A549 (cell line): ENCODE measurements around the gene GPS1. TPM values are rescaled to one million over a fixed set of nuclear protein-coding genes. Genes with fewer than 3 reads are reported as not detected.

ENCODE experiments used
- ATAC-seq, 2 experiments: fragments of 200-7000 bp in 1 of 2; fragments of >200 bp in 1 of 2; cut with Nextera tagmentation in 1 of 2; cut with Tn5 transposase in 1 of 2; 3 replicates each; pipeline versions ENCODE4 v1.8.0 to v1.9.1; 2018 to 2020; ENCODE audit warnings: mild to moderate bottlenecking in 1 of 2, moderate library complexity in 1 of 2
- CTCF ChIA-PET: fragments of 300-600 bp; sonication (Branson Sonifier 250); formaldehyde crosslinking; extraction: SDS; loops from one replicate; lab custom pipeline; 2021; ENCODE audit warnings: antibody characterized with exemption, inconsistent platforms; lab: Yijun Ruan, JAX
- POLR2A ChIA-PET: fragments of 350-600 bp; formaldehyde crosslinking; extraction: SDS; loops from one replicate; lab custom pipeline; 2021; ENCODE audit warnings: antibody characterized with exemption, inconsistent platforms; lab: Yijun Ruan, JAX
- DNase-seq, 2 experiments: peaks; one replicate each; pipeline versions ENCODE4 v3.0.0 to v3.0.0-alpha.2; 2011 to 2016; ENCODE audit warnings: low read depth in 1 of 2, low spot score in 1 of 2
- FAIRE-seq: peaks from 2 replicates; lab custom pipeline; 2011; peaks lifted over from hg19 to GRCh38; lab: Jason Lieb, UNC
- H3K27ac ChIP-seq, 2 experiments: fragments of >200 bp; sonication (Bioruptor Twin); formaldehyde crosslinking; 3 replicates each; pipeline ENCODE4 v1.5.1; 2016 to 2017
- H3K4me1 ChIP-seq: fragments of >200 bp; sonication (Bioruptor Twin); formaldehyde crosslinking; 3 replicates; pipeline ENCODE4 v1.6.1; 2016
- H3K4me2 ChIP-seq: fragments of >200 bp; sonication (Bioruptor Twin); formaldehyde crosslinking; 3 replicates; pipeline ENCODE4 v1.6.1; 2016
- H3K4me3 ChIP-seq: fragments of >200 bp; sonication (Bioruptor Twin); formaldehyde crosslinking; 3 replicates; pipeline ENCODE4 v1.5.1; 2016
- H3K9me3 ChIP-seq: fragments of >200 bp; sonication (Bioruptor Twin); formaldehyde crosslinking; 3 replicates; pipeline ENCODE4 v1.6.1; 2016
- BHLHE40 ChIP-seq: IDR thresholded peaks from 2 replicates; pipeline ENCODE4 v1.6.1; 2012; ENCODE audit warnings: low read depth, low read length, inconsistent platforms
- CEBPB ChIP-seq, 2 experiments: fragments of >200 bp in 1 of 2; sonication (Bioruptor Twin) in 1 of 2; formaldehyde crosslinking in 1 of 2; IDR thresholded peaks; 2 replicates each; pipeline ENCODE4 v1.6.1; 2012 to 2016
- CHD4 ChIP-seq: fragments of 200-600 bp; sonication (generic); IDR thresholded peaks from 2 replicates; pipeline ENCODE4 v1.6.1; 2016; ENCODE audit warnings: antibody characterized with exemption, mild to moderate bottlenecking, borderline replicate concordance
- EHF ChIP-seq: fragments of 250-450 bp; sonication (Bioruptor Pico); IDR thresholded peaks from 2 replicates; pipeline ENCODE4 v1.5.0; 2020; ENCODE audit warnings: mild to moderate bottlenecking
- EP300 ChIP-seq, 2 experiments: fragments of >200 bp; sonication (Bioruptor Twin); formaldehyde crosslinking; IDR thresholded peaks; 2 replicates in 1 of 2; 3 replicates in 1 of 2; pipeline ENCODE4 v1.6.1; 2016 to 2017
- ESRRA ChIP-seq: fragments of 150-350 bp; IDR thresholded peaks from 2 replicates; pipeline ENCODE4 v1.6.1; 2014; ENCODE audit warnings: mild to moderate bottlenecking, low read length, borderline replicate concordance
- FOSB ChIP-seq: fragments of 250-450 bp; sonication (Bioruptor Pico); IDR thresholded peaks from 2 replicates; pipeline ENCODE4 v1.5.0; 2020; ENCODE audit warnings: mild to moderate bottlenecking, moderate library complexity
- FOSL2 ChIP-seq, 2 experiments: fragments of 450-650 bp in 1 of 2; fragments of >200 bp in 1 of 2; sonication (Bioruptor Twin) in 1 of 2; formaldehyde crosslinking; IDR thresholded peaks; 2 replicates each; pipeline versions ENCODE4 v1.5.0 to v1.6.1; 2016 to 2020; ENCODE audit warnings: mild to moderate bottlenecking in 1 of 2, moderate library complexity in 1 of 2
- FOXS1 ChIP-seq: fragments of 250-450 bp; sonication (Bioruptor Pico); IDR thresholded peaks from 2 replicates; pipeline ENCODE4 v1.5.0; 2020; ENCODE audit warnings: mild to moderate bottlenecking, moderate library complexity
- HOXA7 ChIP-seq: fragments of 250-450 bp; sonication (Bioruptor Pico); IDR thresholded peaks from 2 replicates; pipeline ENCODE4 v1.5.0; 2020; ENCODE audit warnings: mild to moderate bottlenecking, moderate library complexity
- HOXB13 ChIP-seq: fragments of 250-450 bp; sonication (Bioruptor Pico); IDR thresholded peaks from 2 replicates; pipeline ENCODE4 v1.5.0; 2020; ENCODE audit warnings: low read depth, mild to moderate bottlenecking, moderate library complexity
- KDM1A ChIP-seq: fragments of 200-600 bp; sonication (generic); IDR thresholded peaks from 2 replicates; pipeline ENCODE4 v1.6.1; 2016; ENCODE audit warnings: low read depth, mild to moderate bottlenecking
- KDM5A ChIP-seq: fragments of 200-600 bp; sonication (generic); IDR thresholded peaks from 2 replicates; pipeline ENCODE4 v1.6.1; 2016; ENCODE audit warnings: antibody characterized with exemption, mild to moderate bottlenecking
- MAFK ChIP-seq: fragments of 450-650 bp; IDR thresholded peaks from 2 replicates; pipeline ENCODE4 v1.6.1; 2014; ENCODE audit not compliant: partially characterized antibody
- MAZ ChIP-seq: fragments of 150-350 bp; IDR thresholded peaks from 2 replicates; pipeline ENCODE4 v1.6.1; 2014; ENCODE audit warnings: antibody characterized with exemption, low read depth, low read length, borderline replicate concordance
- MYC ChIP-seq: IDR thresholded peaks from 2 replicates; pipeline ENCODE4 v1.6.1; 2012; ENCODE audit warnings: mild to moderate bottlenecking, inconsistent platforms, low read length, improper control_type of control experiment, borderline replicate concordance
- NR3C1 ChIP-seq: fragments of >200 bp; sonication (Bioruptor Twin); formaldehyde crosslinking; IDR thresholded peaks from 3 replicates; pipeline ENCODE4 v1.6.1; 2017
- POLR2AphosphoS2 ChIP-seq: conservative IDR thresholded peaks from 2 replicates; pipeline ENCODE4 v1.6.1; 2012; ENCODE audit warnings: low read length, improper control_type of control experiment, inconsistent platforms
- RARB ChIP-seq: fragments of 250-450 bp; sonication (Bioruptor Pico); IDR thresholded peaks from 2 replicates; pipeline ENCODE4 v1.8.0; 2021; ENCODE audit warnings: mild to moderate bottlenecking, moderate library complexity
- RCOR1 ChIP-seq: fragments of 150-350 bp; IDR thresholded peaks from 2 replicates; pipeline ENCODE4 v1.6.1; 2014; ENCODE audit warnings: antibody characterized with exemption, low read length, low read depth
- RFX5 ChIP-seq: fragments of 450-650 bp; IDR thresholded peaks from 2 replicates; pipeline ENCODE4 v1.7.1; 2014; ENCODE audit warnings: antibody characterized with exemption, mild to moderate bottlenecking, moderate library complexity
- SMC3 ChIP-seq: fragments of >200 bp; sonication (Bioruptor Twin); formaldehyde crosslinking; IDR thresholded peaks from 3 replicates; pipeline ENCODE4 v1.6.1; 2018; ENCODE audit warnings: inconsistent platforms
- ZFP36 ChIP-seq: fragments of 450-650 bp; IDR thresholded peaks from 2 replicates; pipeline ENCODE4 v1.6.1; 2014; ENCODE audit warnings: borderline replicate concordance; ENCODE audit not compliant: partially characterized antibody
- ZSCAN20 ChIP-seq: fragments of 250-450 bp; sonication (Bioruptor Pico); IDR thresholded peaks from 2 replicates; pipeline ENCODE4 v1.8.0; 2022; ENCODE audit warnings: mild to moderate bottlenecking, moderate library complexity
- WGBS: methylation state at CpG from one replicate; pipeline ENCODE4 v1.1.6; 2017; ENCODE audit errors: missing lambda C conversion rate; 5-methylcytosine and 5-hydroxymethylcytosine counted together
- polyA plus RNA-seq, 4 experiments: library from polyadenylated mRNA; depleted of rRNA in 3 of 4; stranded (reverse); fragments of >200 nt; fragmentation: RNase III in 1 of 4; extraction: RNeasy Plus Mini Kit Qiagen cat#74134 plus additional on column Dnase treatment in 1 of 4; gene quantifications; 2 replicates in 3 of 4; 3 replicates in 1 of 4; pipeline ENCODE4 v1.2.3, GENCODE V29; 2011 to 2017
- TF ChIP-seq, protein P1 (sequence below): fragments of 150-350 bp; IDR thresholded peaks from 2 replicates; pipeline ENCODE4 v1.6.1; 2014; ENCODE audit warnings: low read depth, mild to moderate bottlenecking, low read length
- TF ChIP-seq, protein P2 (sequence below): fragments of 250-450 bp; sonication (Bioruptor Pico); IDR thresholded peaks from 2 replicates; pipeline ENCODE4 v1.5.0; 2021; ENCODE audit warnings: mild to moderate bottlenecking, moderate library complexity, borderline replicate concordance
- TF ChIP-seq, protein P3 (sequence below): fragments of >200 bp; sonication (Bioruptor Twin); formaldehyde crosslinking; IDR thresholded peaks from 3 replicates; pipeline ENCODE4 v1.6.1; 2016
- TF ChIP-seq, protein P4 (sequence below): IDR thresholded peaks from 2 replicates; pipeline ENCODE4 v1.6.1; 2012; ENCODE audit warnings: low read depth, borderline replicate concordance

GPS1 gene
- polyA plus RNA-seq, 2 of the 4 experiments (the other 2 are of a cell fraction) = 89.4 to 126 TPM

DNA sequence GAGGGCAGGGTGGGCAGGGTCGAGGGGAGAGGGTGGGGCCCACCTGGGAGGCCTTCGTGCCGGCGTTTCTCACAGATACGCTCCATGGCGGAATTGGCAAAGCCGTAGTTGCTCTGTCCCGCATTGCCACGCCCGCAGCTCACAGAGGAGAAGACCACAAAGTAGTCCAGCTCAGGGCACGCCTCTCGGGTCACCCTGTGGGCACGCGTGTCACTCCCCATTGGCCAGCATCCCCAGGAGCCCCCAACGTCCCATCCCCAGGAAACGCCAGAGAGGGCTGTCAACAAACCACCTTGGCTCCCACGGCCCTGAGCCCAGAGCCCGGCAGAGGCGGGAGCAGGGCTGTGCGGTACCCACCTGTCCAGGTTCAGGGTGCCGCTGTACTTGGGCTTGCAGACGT, 30.3 kb downstream of the GPS1 start:
- ATAC-seq = no peak
- H3K9me3 ChIP-seq = no peaks in the 10 kb centered on the region
- 92% methylated on average over 21 of the region's 22 CpGs for WGBS
- H3K4me3 ChIP-seq = no peak overlapping the region
- no peak for DNase-seq
- POLR2A ChIA-PET = interaction anchor here (0.6 kb wide), 1 partner anchor 11 kb away, joined by 7 read pairs; no protein-coding TSS in a partner anchor
- no peak overlapping the region for H3K4me2 ChIP-seq
- CTCF ChIA-PET = interaction anchor here (0.8 to 3.4 kb wide), 5 partner anchors 15 to 52 kb away, joined by 3 to 21 read pairs (median 3); partner anchors contain the start of gene RAC3
- FAIRE-seq = no peak
- H3K27ac ChIP-seq = no peak overlapping the region
- TF ChIP-seq CHD4 (no peak), KDM1A (no peak), ESRRA (no peak), POLR2AphosphoS2 (no peak), CEBPB (IDR thresholded peaks at IDR 0.05) (no peak), SMC3 (no peak)
- no peaks in the 10 kb centered on the region for H3K4me1 ChIP-seq

DNA sequence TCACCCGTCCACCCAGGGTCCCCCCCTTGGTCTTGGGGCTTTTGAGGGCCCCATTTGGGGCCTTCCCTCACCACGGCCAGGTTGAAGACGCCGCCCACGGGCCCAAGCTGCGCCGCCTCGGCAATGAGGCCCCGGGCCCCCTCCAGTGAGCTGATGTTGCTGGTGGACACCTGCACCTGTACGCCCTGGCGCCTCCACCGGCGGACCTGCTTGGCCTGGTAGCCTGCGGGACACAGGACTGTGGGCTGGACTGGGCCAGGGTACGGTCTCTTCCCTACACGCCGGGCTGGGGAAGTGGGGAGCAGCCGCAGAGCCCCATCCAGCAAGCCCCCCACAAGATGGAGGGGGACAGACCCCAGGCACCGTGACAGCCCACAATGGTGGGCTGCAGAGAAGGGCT, 30.8 kb downstream of the GPS1 start:
- 92% methylated on average over 7 of the region's 19 CpGs for WGBS
- ChIA-PET CTCF (interaction anchor here (0.6 to 3.4 kb wide), 4 partner anchors 16 to 121 kb away, joined by 3 to 21 read pairs (median 3); partner anchors contain the start of genes NOTUM and RAC3), POLR2A (no interaction called here)
- TF ChIP-seq HOXA7 = no peak
- TF ChIP-seq MAFK = no peak
- no peak for TF ChIP-seq CEBPB (IDR thresholded peaks at IDR 0.05)
- TF ChIP-seq EP300 (IDR thresholded peaks at IDR 0.05) = no peak
- no peak for TF ChIP-seq RARB (CRISPR knock-in tag)
- no peak for TF ChIP-seq MYC
- no peak for TF ChIP-seq KDM5A
- H3K4me2 ChIP-seq = no peak overlapping the region
- no peak overlapping the region for H3K4me3 ChIP-seq
- FAIRE-seq (no peak), DNase-seq (no peak), ATAC-seq (no peak)
- H3K9me3 ChIP-seq = no peaks in the 10 kb centered on the region
- H3K4me1 ChIP-seq = no peaks in the 10 kb centered on the region
- H3K27ac ChIP-seq = no peak overlapping the region

DNA sequence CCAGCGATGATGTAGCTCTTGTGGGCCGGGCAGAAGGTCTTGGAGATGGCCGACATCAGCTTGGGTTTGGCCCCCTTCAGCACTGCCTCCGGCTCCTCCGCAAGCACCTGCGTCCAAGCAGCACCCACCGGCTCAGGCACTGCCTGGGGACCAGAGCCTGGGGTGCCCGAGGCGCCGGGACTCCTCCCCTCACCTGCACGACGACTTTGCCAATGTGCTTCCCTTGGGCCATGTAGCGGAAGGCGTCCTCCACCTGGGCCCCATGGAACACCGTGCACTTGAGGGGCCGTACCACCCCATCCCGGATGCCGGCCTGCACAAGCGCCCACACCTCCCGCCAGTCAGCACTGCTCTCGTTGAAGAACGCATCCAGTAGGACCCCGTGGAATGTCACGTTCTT, 31.3 kb downstream of the GPS1 start:
- H3K9me3 ChIP-seq = no peaks in the 10 kb centered on the region
- DNase-seq (no peak), ATAC-seq (no peak), FAIRE-seq (no peak)
- 94% methylated on average over 22 of the region's 24 CpGs for WGBS
- TF ChIP-seq, protein P1, sequence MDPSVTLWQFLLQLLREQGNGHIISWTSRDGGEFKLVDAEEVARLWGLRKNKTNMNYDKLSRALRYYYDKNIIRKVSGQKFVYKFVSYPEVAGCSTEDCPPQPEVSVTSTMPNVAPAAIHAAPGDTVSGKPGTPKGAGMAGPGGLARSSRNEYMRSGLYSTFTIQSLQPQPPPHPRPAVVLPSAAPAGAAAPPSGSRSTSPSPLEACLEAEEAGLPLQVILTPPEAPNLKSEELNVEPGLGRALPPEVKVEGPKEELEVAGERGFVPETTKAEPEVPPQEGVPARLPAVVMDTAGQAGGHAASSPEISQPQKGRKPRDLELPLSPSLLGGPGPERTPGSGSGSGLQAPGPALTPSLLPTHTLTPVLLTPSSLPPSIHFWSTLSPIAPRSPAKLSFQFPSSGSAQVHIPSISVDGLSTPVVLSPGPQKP = no peak
- TF ChIP-seq RFX5 (no peak), FOSB (CRISPR knock-in tag) (no peak), FOSL2 (IDR thresholded peaks at IDR 0.05) (no peak), FOSL2 (CRISPR knock-in tag; IDR thresholded peaks at IDR 0.05) (no peak), ZFP36 (no peak), MAZ (no peak), EHF (CRISPR knock-in tag) (no peak), HOXB13 (no peak), ZSCAN20 (CRISPR knock-in tag) (no peak), FOXS1 (no peak), BHLHE40 (no peak), MYC (no peak), NR3C1 (no peak), RCOR1 (no peak), POLR2AphosphoS2 (no peak)
- TF ChIP-seq, protein P2, sequence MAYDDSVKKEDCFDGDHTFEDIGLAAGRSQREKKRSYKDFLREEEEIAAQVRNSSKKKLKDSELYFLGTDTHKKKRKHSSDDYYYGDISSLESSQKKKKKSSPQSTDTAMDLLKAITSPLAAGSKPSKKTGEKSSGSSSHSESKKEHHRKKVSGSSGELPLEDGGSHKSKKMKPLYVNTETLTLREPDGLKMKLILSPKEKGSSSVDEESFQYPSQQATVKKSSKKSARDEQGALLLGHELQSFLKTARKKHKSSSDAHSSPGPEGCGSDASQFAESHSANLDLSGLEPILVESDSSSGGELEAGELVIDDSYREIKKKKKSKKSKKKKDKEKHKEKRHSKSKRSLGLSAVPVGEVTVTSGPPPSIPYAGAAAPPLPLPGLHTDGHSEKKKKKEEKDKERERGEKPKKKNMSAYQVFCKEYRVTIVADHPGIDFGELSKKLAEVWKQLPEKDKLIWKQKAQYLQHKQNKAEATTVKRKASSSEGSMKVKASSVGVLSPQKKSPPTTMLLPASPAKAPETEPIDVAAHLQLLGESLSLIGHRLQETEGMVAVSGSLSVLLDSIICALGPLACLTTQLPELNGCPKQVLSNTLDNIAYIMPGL (CRISPR knock-in tag) = no peak
- TF ChIP-seq, protein P3, sequence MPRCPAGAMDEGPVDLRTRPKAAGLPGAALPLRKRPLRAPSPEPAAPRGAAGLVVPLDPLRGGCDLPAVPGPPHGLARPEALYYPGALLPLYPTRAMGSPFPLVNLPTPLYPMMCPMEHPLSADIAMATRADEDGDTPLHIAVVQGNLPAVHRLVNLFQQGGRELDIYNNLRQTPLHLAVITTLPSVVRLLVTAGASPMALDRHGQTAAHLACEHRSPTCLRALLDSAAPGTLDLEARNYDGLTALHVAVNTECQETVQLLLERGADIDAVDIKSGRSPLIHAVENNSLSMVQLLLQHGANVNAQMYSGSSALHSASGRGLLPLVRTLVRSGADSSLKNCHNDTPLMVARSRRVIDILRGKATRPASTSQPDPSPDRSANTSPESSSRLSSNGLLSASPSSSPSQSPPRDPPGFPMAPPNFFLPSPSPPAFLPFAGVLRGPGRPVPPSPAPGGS = no peak
- TF ChIP-seq, protein P4, sequence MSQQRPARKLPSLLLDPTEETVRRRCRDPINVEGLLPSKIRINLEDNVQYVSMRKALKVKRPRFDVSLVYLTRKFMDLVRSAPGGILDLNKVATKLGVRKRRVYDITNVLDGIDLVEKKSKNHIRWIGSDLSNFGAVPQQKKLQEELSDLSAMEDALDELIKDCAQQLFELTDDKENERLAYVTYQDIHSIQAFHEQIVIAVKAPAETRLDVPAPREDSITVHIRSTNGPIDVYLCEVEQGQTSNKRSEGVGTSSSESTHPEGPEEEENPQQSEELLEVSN = no peak
- no peaks in the 10 kb centered on the region for H3K4me1 ChIP-seq
- no peak overlapping the region for H3K27ac ChIP-seq
- no peak overlapping the region for H3K4me2 ChIP-seq
- no peak overlapping the region for H3K4me3 ChIP-seq
- CTCF ChIA-PET = interaction anchor here (0.6 kb wide), 1 partner anchor 122 kb away, joined by 3 read pairs; the partner anchor contains the start of gene NOTUM
- POLR2A ChIA-PET = no interaction called here
